Measurements from ENCODE around the gene MAD1L1.

DNA sequence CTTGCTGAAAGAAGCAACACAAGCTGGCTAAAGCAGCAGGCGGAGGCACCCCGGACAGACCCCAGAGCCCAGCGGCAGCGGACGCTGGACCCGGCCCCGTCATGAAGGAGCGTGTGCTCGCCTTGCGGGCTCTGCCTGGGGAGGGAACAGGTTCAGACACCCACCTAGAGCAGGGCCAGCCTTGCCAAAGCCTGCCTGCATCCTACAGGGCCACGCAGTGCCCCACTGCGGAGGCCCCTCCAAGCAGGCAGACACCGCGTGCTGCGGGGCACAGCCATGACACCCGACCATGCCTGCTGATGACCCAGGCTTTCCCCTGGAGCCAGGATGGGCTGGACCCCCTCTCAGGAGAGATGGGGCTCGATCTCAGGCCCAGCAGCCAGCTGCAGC, 91.7 kb downstream of the MAD1L1 start:
- TF ChIP-seq, protein P1, sequence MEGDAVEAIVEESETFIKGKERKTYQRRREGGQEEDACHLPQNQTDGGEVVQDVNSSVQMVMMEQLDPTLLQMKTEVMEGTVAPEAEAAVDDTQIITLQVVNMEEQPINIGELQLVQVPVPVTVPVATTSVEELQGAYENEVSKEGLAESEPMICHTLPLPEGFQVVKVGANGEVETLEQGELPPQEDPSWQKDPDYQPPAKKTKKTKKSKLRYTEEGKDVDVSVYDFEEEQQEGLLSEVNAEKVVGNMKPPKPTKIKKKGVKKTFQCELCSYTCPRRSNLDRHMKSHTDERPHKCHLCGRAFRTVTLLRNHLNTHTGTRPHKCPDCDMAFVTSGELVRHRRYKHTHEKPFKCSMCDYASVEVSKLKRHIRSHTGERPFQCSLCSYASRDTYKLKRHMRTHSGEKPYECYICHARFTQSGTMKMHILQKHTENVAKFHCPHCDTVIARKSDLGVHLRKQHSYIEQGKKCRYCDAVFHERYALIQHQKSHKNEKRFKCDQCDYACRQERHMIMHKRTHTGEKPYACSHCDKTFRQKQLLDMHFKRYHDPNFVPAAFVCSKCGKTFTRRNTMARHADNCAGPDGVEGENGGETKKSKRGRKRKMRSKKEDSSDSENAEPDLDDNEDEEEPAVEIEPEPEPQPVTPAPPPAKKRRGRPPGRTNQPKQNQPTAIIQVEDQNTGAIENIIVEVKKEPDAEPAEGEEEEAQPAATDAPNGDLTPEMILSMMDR (IDR thresholded peaks at IDR 0.05): no peak
- TF ChIP-seq POLR2AphosphoS5 (IDR thresholded peaks at IDR 0.05) (no peak), EP300 (IDR thresholded peaks at IDR 0.05) (no peak), POLR2A (IDR thresholded peaks at IDR 0.05) (no peak)
